Measurements from ENCODE around the gene SERPINB11. TPM values are rescaled to one million over a fixed set of nuclear protein-coding genes. Genes with fewer than 3 reads are reported as not detected.

Gene SERPINB11
- total and polyA plus RNA-seq, 4 donors, result not detected

Other genes with a start within 250 kb of the SERPINB11 start
- gene SERPINB5, start 226.0 kb upstream of the SERPINB11 start, total RNA-seq, result not detected
- 1 to 10 TPM in 1 of 2 donors, under 1 TPM in 1; 0.10 to 2.3 TPM for gene SERPINB5, start 226.0 kb upstream of the SERPINB11 start, polyA plus RNA-seq
- not detected for gene SERPINB12, start 160.6 kb upstream of the SERPINB11 start, total RNA-seq
- gene SERPINB12, start 160.6 kb upstream of the SERPINB11 start, polyA plus RNA-seq, result not detected
- not detected for gene SERPINB13, start 115.6 kb upstream of the SERPINB11 start, total RNA-seq
- under 1 TPM in 1 of 2 donors, not detected in 1; 0.15 TPM for gene SERPINB13, start 115.6 kb upstream of the SERPINB11 start, polyA plus RNA-seq
- gene SERPINB4, start 58.7 kb upstream of the SERPINB11 start, total RNA-seq, result not detected
- gene SERPINB4, start 58.7 kb upstream of the SERPINB11 start, polyA plus RNA-seq, result under 1 TPM in 1 of 2 donors, not detected in 1; 0.08 TPM
- gene SERPINB3, start 41.1 kb upstream of the SERPINB11 start, total RNA-seq, result not detected
- gene SERPINB3, start 41.1 kb upstream of the SERPINB11 start, polyA plus RNA-seq, result under 1 TPM in 1 of 2 donors, not detected in 1; 0.51 TPM
- gene SERPINB7, start 72.5 kb downstream of the SERPINB11 start, total RNA-seq, result not detected
- not detected for gene SERPINB7, start 72.5 kb downstream of the SERPINB11 start, polyA plus RNA-seq
- 1 to 10 TPM in 1 of 2 donors, under 1 TPM in 1; 0.27 to 2.0 TPM for gene SERPINB2, start 184.7 kb downstream of the SERPINB11 start, total RNA-seq
- under 1 TPM; 0.25 to 0.97 TPM for gene SERPINB2, start 184.7 kb downstream of the SERPINB11 start, polyA plus RNA-seq
- gene SERPINB10, start 205.0 kb downstream of the SERPINB11 start, total RNA-seq, result not detected
- not detected for gene SERPINB10, start 205.0 kb downstream of the SERPINB11 start, polyA plus RNA-seq
- under 1 TPM; 0.16 to 0.60 TPM for gene HMSD, start 246.3 kb downstream of the SERPINB11 start, total RNA-seq
- under 1 TPM in 1 of 2 donors, not detected in 1; 0.25 TPM for gene HMSD, start 246.3 kb downstream of the SERPINB11 start, polyA plus RNA-seq